ENCODE results near the gene KCNJ1. TPM values are rescaled to one million over a fixed set of nuclear protein-coding genes. Genes with fewer than 3 reads are reported as not detected.

Gene KCNJ1
- total and polyA plus RNA-seq, 4 donors, result 0.01 to 0.31 (median 0.14) TPM

GRCh38 chr11:128831174-128832120, 35.6 kb downstream of the KCNJ1 start:
- peaks cover 0 to 20% (median 7%) of the 10 kb centered on the region in 5 donors for H3K4me1 ChIP-seq (ENCODE audit: control insufficient read depth in 5 of 5, insufficient read depth in 5 of 5, low read length in 5 of 5)
- H3K9ac ChIP-seq (ENCODE audit: insufficient read depth in 1 of 2, low read length in 2 of 2), result no peak overlapping the region
- no peak overlapping the region for H3K4me3 ChIP-seq
- 31 to 36% methylated on average over 14 of the region's 14 CpGs for WGBS, 2 donors
- ATAC-seq (ENCODE audit: insufficient read depth, low FRiP score) (peak; percentile 80), DNase-seq (peak; percentile 85 to 92 (median 91))
- peak overlapping the region in 1 of 2 donors; percentile 38 for H3K27ac ChIP-seq (ENCODE audit: low read depth in 1 of 2, low read length in 1 of 2)
- TF ChIP-seq CTCF (IDR thresholded peaks at IDR 0.05; ENCODE audit: control extremely low read depth, extremely low read depth), result peak; percentile 90
- no peaks in the 10 kb centered on the region for H3K27me3 ChIP-seq (ENCODE audit: control insufficient read depth in 3 of 3, insufficient read depth in 3 of 3, low read length in 2 of 3)
- no peaks in the 10 kb centered on the region for H3K9me3 ChIP-seq (ENCODE audit: control insufficient read depth in 4 of 4, insufficient read depth in 3 of 4, low read length in 3 of 4)
- no peaks in the 10 kb centered on the region for H3K36me3 ChIP-seq (ENCODE audit: control insufficient read depth in 4 of 4, insufficient read depth in 4 of 4, low read length in 4 of 4)

GRCh38 chr11:128830290-128831173, 36.6 kb downstream of the KCNJ1 start:
- Histone ChIP-seq H3K9ac (ENCODE audit: insufficient read depth in 1 of 2, low read length in 2 of 2) (no peak overlapping the region), H3K4me1 (ENCODE audit: control insufficient read depth in 5 of 5, insufficient read depth in 5 of 5, low read length in 5 of 5) (peaks cover 0 to 13% (median 7%) of the 10 kb centered on the region in 5 donors), H3K36me3 (ENCODE audit: control insufficient read depth in 4 of 4, insufficient read depth in 4 of 4, low read length in 4 of 4) (no peaks in the 10 kb centered on the region), H3K27me3 (ENCODE audit: control insufficient read depth in 3 of 3, insufficient read depth in 3 of 3, low read length in 2 of 3) (no peaks in the 10 kb centered on the region), H3K9me3 (ENCODE audit: control insufficient read depth in 4 of 4, insufficient read depth in 3 of 4, low read length in 3 of 4) (no peaks in the 10 kb centered on the region), H3K27ac (ENCODE audit: low read depth in 1 of 2, low read length in 1 of 2) (no peak overlapping the region), H3K4me3 (no peak overlapping the region)
- DNase-seq (no peak), ATAC-seq (ENCODE audit: insufficient read depth, low FRiP score) (no peak)
- WGBS, 2 donors, result 77 to 78% methylated on average over 11 of the region's 11 CpGs
- TF ChIP-seq CTCF (IDR thresholded peaks at IDR 0.05; ENCODE audit: control extremely low read depth, extremely low read depth), result no peak

GRCh38 chr11:128828350-128828749, 38.7 kb downstream of the KCNJ1 start:
- H3K27me3 ChIP-seq (ENCODE audit: control insufficient read depth in 3 of 3, insufficient read depth in 3 of 3, low read length in 2 of 3), result no peaks in the 10 kb centered on the region
- H3K4me3 ChIP-seq, result no peak overlapping the region
- no peak for TF ChIP-seq CTCF (IDR thresholded peaks at IDR 0.05; ENCODE audit: control extremely low read depth, extremely low read depth)
- WGBS, 2 donors, result 90 to 96% methylated on average over 4 of the region's 4 CpGs
- ATAC-seq (ENCODE audit: insufficient read depth, low FRiP score) (no peak), DNase-seq (no peak)
- H3K36me3 ChIP-seq (ENCODE audit: control insufficient read depth in 4 of 4, insufficient read depth in 4 of 4, low read length in 4 of 4), result no peaks in the 10 kb centered on the region
- no peak overlapping the region for H3K27ac ChIP-seq (ENCODE audit: low read depth in 1 of 2, low read length in 1 of 2)
- H3K9ac ChIP-seq (ENCODE audit: insufficient read depth in 1 of 2, low read length in 2 of 2), result no peak overlapping the region
- no peaks in the 10 kb centered on the region for H3K9me3 ChIP-seq (ENCODE audit: control insufficient read depth in 4 of 4, insufficient read depth in 3 of 4, low read length in 3 of 4)
- H3K4me1 ChIP-seq (ENCODE audit: control insufficient read depth in 5 of 5, insufficient read depth in 5 of 5, low read length in 5 of 5), result peaks cover 0 to 11% (median 0%) of the 10 kb centered on the region in 5 donors

Measured in lung (tissue), 12 donors.